ENCODE results near the gene TMEM247.

DNA sequence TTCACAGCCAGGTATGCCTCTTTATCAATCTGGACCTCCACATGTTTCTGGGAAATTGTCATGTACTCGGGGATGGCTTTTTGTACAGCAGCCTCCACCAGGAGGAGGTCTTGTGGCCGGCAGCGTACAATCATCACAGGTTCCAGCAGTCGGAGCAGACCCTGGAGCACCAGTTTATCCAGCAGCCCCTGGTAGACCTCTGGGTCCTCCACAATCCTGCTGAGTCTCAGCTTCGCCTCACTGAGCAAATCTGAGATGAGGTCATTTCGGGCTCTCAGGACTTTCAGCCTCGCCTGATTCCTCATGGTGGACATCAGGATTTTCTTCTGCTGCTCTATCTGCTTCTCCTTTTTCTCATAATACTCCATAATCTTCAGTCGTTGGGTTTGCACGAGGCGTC is 32.8 kb downstream of the TMEM247 start:
- TF ChIP-seq CTCF (IDR thresholded peaks at IDR 0.05) (no peak), POLR2A (IDR thresholded peaks at IDR 0.05) (no peak), POLR2AphosphoS5 (IDR thresholded peaks at IDR 0.05) (no peak)

All from suprapubic skin (tissue), 4 donors.